BJ (cell line): Measurements from ENCODE around the gene TIMP2. TPM values are rescaled to one million over a fixed set of nuclear protein-coding genes. Genes with fewer than 3 reads are reported as not detected.

Experiments used
- CTCF ChIA-PET: fragments of 350-600 bp; formaldehyde crosslinking; extraction: SDS; loops from one replicate; lab custom pipeline; 2021; ENCODE audit warnings: antibody characterized with exemption, inconsistent platforms; lab: Yijun Ruan, JAX
- POLR2A ChIA-PET: fragments of 300-600 bp; sonication (Branson Sonifier 250); formaldehyde crosslinking; extraction: SDS; loops from one replicate; lab custom pipeline; 2021; ENCODE audit warnings: antibody characterized with exemption; lab: Charles Lee
- DNase-seq: peaks from one replicate; pipeline ENCODE4 v3.0.0-alpha.2; 2011; ENCODE audit warnings: low read depth
- H3K27me3 ChIP-seq: 2 replicates; pipeline ENCODE4 v1.6.0; 2011; ENCODE audit warnings: low read length; ENCODE audit not compliant: control insufficient read depth, insufficient read depth
- H3K36me3 ChIP-seq: 2 replicates; pipeline ENCODE4 v1.5.1; 2011; ENCODE audit warnings: low read length; ENCODE audit not compliant: control insufficient read depth, insufficient read depth
- H3K4me3 ChIP-seq: 2 replicates; pipeline ENCODE4 v1.5.1; 2011; ENCODE audit warnings: low read depth, mild to moderate bottlenecking, control low read depth, low read length
- polyA plus RNA-seq: library from polyadenylated mRNA; depleted of rRNA; stranded (reverse); fragments of >200 nt; gene quantifications from 2 replicates; pipeline ENCODE4 v1.2.3, GENCODE V29; 2011
- TF ChIP-seq, protein P1 (sequence below): IDR thresholded peaks from 2 replicates; pipeline ENCODE4 v1.5.1; 2011; ENCODE audit warnings: low read depth, mild to moderate bottlenecking, control low read depth, inconsistent platforms, low read length, moderate library complexity; ENCODE audit not compliant: insufficient read depth

TIMP2 gene
- polyA plus RNA-seq, 1 experiment = 361 TPM

DNA sequence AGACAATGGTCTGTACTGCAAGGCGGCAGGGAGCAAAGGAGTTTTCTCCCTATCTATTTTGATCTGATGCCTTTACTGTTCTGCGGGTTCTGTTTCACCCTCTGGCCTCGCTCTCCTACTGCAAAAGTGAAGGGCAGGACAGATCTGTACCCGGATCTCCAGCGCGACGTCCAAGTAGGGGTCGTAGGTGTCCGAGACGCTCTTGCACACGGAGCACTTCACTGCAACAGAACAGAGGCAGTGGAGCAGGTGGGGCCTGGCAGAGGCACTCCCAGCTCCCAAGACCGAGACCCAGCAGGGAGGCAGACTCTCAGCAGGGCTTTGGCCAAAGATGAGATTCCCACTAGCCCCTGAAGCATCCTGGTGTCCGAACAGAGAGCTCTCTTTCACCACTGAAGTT, 104.3 kb downstream of the TIMP2 start:
- Histone ChIP-seq H3K27me3 (no peaks in the 10 kb centered on the region), H3K36me3 (peaks cover 40% of the 10 kb centered on the region), H3K4me3 (no peak overlapping the region)
- ChIA-PET POLR2A (no interaction called here), CTCF (interaction anchor here (1.2 to 2.9 kb wide), 3 partner anchors 21 to 324 kb away, joined by 3 to 10 read pairs (median 4); no protein-coding TSS in a partner anchor)
- no peak for DNase-seq
- TF ChIP-seq, protein P1, sequence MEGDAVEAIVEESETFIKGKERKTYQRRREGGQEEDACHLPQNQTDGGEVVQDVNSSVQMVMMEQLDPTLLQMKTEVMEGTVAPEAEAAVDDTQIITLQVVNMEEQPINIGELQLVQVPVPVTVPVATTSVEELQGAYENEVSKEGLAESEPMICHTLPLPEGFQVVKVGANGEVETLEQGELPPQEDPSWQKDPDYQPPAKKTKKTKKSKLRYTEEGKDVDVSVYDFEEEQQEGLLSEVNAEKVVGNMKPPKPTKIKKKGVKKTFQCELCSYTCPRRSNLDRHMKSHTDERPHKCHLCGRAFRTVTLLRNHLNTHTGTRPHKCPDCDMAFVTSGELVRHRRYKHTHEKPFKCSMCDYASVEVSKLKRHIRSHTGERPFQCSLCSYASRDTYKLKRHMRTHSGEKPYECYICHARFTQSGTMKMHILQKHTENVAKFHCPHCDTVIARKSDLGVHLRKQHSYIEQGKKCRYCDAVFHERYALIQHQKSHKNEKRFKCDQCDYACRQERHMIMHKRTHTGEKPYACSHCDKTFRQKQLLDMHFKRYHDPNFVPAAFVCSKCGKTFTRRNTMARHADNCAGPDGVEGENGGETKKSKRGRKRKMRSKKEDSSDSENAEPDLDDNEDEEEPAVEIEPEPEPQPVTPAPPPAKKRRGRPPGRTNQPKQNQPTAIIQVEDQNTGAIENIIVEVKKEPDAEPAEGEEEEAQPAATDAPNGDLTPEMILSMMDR = no peak

DNA sequence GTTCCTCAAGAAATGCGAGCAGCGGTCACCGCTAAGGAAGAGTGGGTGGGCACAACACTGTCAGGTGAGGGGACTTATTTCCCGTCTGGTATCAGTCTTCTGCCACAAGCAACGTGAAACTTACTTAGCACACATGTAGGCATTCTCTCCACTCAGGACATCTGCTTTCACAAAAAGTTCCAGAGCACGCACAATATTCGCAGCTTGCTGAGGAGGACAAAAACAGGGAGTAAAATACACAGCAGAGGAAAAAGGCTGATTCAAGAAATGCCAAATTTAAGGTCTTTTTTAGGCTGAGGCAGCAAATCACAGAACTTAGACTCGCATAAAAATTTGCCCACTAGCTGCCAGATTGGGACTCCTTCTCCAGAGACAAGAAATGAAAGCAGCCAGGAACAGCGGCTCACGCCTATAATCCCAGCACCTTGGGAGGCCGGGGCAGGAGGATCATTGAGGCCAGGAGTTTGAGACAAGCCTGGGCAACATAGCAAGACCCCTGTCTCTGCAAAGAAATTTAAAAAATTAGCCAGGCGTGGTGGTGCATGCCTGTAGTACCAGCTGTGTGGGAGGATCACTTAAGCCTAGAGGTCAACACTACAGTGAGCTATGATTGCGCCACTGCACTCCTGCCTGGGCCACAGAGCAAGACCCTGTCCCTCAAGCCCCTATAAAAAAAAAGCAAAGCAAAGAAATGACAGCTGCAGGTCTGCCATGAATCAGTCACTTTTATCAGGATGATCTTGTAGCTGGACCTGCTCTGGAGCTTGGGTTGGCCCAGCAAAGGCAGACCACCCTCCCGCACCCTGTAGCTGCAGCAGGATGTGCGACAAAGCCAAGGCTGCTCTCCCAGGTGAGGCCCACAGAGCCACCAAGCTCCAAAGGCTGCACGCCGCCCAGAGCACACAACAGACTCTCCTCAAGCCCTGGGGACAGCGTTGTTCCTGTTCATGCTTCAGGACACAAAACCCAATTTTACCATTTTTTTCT, 105.1 kb downstream of the TIMP2 start:
- TF ChIP-seq, protein P1 = no peak
- Histone ChIP-seq H3K36me3 (peaks cover 37% of the 10 kb centered on the region), H3K27me3 (no peaks in the 10 kb centered on the region), H3K4me3 (no peak overlapping the region)
- DNase-seq = no peak
- ChIA-PET POLR2A (no interaction called here), CTCF (interaction anchor here (1.1 to 2.9 kb wide), 4 partner anchors 21 to 327 kb away, joined by 3 to 10 read pairs (median 4); no protein-coding TSS in a partner anchor)

DNA sequence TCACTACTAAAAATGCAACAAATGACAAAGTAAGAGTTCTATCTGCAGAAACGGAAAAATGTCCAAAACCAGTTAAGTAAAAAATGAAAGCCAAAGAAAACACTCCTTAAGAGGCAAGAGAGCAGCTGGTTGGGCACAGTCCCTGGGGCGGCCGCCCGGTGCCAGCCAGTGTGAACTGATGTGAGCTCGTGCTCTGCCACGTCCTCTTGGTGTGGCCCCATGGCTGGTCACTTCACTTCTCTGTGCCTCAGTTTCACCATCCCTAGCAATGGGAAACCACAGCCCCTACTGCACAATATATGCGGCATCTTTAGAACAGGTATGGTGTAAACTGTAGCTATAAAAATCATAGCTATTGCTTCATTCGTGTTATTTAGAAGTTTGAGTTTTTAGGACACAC, 105.8 kb downstream of the TIMP2 start:
- CTCF ChIA-PET = interaction anchor here (1.1 to 2.9 kb wide), 4 partner anchors 20 to 327 kb away, joined by 3 to 10 read pairs (median 4); no protein-coding TSS in a partner anchor
- TF ChIP-seq, protein P1 = no peak
- H3K36me3 ChIP-seq = peaks cover 39% of the 10 kb centered on the region
- DNase-seq = no peak
- H3K27me3 ChIP-seq = no peaks in the 10 kb centered on the region
- H3K4me3 ChIP-seq = no peak overlapping the region
- POLR2A ChIA-PET = no interaction called here

DNA sequence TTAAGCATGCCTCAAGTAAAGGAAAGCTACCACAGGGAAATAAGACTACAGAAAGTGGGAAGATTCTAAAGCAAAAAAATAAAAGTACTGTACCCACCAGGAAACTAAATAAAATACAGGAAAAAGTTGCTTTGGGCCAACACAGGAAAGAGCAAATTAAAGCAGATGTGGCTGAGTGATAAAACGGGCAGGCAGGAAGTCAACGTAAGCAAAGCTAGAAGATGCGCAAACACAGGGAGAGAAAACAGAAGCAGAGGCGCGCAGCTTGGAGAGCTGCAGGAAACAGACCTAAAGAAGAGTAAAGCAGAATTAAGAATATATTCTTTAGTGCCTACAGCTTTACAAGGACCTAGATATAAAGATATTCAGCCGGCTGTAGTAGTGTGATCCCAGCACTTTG, 106.3 kb downstream of the TIMP2 start:
- H3K36me3 ChIP-seq = peaks cover 41% of the 10 kb centered on the region
- DNase-seq = no peak
- H3K4me3 ChIP-seq = no peak overlapping the region
- CTCF ChIA-PET = interaction anchor here (1.1 to 1.6 kb wide), 2 partner anchors 152 to 326 kb away, joined by 3 to 6 read pairs; no protein-coding TSS in a partner anchor
- POLR2A ChIA-PET = no interaction called here
- H3K27me3 ChIP-seq = no peaks in the 10 kb centered on the region
- TF ChIP-seq, protein P1 = no peak
